Activated naive CD4-positive, alpha-beta T cell treated with anti-CD3 and anti-CD28 coated beads, Interleukin-2, amount 50 U/mL, for 16 hours (primary cell): ENCODE results near the gene PTPN21.

ENCODE experiments used
- DNase-seq: peaks from one replicate; pipeline ENCODE4 v3.0.0-alpha.2; 2020

Gene PTPN21

DNA sequence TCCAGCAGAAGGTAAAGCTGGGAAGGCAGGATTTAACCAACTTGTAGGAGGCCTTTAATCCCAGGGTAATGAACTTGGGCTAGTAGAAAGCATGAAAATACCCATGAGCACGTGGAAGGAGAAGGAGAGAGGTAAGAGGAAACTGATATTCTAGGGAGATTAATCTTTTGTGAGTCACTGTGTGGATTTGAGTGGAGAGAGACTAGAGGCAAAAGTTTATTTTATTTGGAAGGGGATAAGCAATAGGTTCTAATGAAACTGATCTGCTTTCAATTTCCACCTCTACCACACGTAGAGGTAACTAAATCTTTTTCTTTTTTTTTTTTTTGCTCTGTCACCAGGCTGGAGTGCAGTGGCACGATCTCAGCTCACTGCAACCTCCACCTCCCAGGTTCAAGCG, 52.1 kb downstream of the PTPN21 start:
- no peak for DNase-seq

DNA sequence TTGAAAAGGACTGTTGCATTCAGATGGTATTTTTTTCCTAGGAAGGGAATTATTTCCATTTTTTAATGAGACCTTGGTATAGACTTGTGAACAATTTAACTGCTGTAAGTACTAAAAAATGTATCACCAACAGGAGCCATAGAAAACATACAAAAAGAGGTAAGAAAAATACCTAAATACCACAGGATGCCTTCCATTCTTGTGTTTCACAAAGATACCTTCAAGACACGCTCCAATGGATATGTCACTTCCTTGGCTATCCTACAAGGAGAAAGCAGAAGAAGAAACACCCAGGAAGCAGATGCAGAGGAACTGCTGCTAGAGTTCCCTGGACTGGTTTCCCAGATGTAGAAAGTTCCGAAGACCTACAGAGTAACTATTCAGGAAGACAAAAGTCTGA, 54.2 kb downstream of the PTPN21 start:
- DNase-seq: no peak

DNA sequence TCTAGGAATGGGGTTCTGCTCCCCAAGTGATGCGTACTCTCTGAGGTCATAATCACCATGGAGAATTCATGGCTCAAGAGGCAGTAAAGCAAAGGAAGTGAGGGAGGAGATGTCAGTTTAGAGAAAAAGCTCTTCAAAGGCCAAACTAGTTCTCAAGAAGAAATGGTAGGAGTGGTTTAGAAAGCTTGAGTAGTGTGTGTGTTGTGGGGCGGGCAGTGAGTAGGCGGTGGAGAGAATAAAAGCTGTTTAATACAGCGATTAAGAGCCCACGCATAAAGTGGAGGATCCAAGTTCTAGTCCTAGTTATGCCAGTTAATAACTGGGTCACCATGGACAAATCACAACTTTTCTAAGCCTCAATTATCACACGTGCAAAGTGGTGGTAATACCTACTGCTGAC, 55.6 kb downstream of the PTPN21 start:
- no peak for DNase-seq

DNA sequence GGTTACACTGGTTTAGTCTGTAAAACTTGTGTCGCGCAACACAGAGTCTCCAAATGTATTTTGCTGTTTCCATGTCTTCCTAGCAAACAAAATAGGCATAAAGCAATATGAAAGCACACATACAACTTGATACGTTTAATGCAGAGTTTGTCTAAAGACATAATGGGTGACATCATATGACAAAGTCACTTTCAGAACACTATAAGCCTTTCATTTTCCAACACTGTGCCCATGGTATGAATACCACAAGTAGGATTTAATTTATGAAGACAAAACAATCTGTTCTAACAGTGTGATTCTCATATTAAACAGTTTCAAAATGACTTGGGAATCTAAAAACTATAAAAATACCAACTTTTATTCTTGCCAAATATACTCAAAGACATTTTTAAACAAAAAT, 58.4 kb downstream of the PTPN21 start:
- no peak for DNase-seq

DNA sequence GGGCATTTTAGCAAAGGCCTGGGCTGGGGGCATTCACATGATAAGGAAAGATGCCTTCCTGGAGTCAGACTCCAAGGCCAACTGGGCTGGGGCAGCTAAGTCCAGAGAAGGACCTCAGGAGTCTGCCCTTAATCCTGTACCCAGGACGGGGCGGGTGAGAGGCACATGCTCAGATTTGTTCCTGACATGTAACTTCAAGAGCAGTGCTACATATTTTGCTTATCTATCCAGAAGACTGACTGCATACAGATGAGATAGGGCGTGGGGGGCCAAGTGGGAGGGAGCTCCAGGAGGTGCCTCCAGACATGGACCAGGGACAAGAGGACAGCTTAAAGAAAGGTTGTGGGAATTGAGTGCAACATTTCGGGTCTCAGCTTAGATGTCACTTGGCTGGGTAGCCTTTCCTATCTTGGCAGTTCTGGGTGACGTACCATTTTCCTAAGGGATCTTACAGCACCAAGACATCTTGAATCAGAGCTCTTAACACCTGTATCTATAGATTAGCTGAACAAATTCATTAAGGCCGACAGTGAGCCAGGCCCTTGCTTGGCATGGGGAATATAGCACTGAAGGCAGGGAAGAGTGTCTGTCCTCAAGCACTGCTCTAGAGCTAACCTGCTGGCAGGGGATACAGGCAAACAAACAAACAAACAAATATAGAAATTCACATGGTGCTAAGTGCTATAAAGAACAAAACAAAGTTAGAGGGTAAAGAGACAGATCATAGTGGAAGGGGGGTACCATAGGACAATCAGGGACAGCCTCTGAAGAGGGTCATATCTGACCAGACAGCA, 61.2 kb downstream of the PTPN21 start:
- DNase-seq: no peak

DNA sequence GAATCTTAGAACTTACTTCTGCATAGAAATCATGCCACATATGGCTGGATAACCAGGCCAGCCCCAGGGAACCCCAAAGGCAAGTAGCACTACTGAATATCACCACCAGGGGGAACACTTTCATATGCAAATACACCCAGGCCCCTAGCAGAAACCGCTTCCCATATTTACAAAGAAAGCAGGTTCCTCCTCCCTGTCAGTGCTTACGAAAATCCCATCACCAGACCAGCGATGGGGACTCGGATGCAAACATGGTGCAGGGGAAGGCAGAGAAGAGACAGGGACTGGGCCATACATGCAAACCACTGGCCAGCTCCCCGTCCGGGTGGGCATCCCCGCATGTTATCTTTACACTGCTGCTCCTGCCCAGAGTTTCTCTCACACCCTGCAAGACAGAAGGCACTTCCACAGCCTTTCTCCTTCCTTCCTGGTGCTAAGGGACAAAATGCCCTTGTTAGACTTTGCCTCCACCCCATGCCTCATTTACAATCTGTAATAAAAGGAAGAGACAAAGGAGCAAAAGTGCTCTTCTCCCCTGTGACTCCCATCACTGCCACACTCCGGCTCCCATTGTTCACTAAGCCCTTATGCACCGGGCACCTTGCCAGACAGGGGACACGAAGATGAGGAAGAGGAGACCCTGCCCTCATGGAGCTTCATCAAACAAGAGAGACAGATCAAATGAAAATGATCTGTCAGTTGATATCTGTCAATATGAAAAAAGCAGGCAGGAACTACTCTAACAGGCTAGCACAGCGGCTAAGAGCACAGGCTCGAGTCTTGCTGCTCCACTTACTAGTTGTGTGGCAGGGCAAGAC, 62.3 kb downstream of the PTPN21 start:
- peak; percentile 41 for DNase-seq

DNA sequence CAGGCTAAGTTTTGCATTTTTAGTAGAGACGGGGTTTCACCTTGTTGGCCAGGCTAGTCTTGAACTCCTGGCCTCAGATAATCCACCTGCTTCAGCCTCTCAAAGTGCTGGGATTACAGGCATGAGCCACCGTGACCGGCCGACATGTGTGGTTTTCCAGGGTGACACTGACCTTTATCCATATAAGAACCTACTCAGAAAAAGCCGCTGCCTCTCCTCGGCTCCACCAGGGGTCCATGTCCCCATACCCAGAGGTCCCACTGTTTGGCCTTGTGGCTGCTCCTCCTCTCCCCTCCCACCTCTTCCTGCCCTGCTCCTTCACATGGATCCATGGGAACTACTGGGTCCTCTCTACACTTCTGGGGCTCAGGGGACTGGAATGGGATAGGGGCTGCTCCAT, 64.6 kb downstream of the PTPN21 start:
- DNase-seq: no peak

DNA sequence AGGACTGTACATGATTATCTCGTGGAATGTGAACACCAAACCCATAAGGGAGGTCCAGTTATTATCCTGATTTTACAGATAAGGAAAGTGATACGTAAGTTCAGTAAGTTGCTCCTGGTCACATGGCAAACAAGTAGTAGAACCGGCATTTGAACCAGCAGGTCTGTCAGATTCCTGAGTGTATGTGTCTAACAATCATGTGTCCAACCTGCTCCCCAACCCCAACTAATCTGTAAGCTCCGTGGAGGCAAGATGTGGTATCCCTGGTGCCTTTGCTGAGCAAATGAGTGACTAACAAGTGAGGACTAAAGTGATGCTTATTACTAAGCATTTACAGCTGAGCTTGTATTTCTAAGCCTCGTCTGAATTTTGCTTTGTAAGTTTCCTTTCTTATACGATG, 65.9 kb downstream of the PTPN21 start:
- DNase-seq: no peak

DNA sequence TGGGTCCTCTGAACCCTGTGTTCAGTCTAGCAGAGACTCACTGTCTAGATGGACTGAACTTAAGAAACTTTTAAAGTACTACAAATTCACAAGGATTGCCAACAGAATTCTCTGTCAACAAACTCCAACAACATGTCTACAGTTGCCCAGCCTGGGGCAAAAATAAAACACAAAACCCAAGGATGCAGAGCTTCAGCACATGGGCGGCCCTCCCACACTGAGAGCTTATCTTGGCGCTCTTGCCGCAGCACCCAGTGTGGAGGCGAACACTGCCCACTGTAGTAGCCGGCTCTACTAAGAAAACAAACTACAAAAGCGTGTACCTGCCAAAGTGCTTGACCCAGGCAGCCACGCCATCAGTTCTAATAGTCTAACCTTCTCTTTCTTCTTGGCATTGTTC, 66.7 kb downstream of the PTPN21 start:
- DNase-seq: no peak

DNA sequence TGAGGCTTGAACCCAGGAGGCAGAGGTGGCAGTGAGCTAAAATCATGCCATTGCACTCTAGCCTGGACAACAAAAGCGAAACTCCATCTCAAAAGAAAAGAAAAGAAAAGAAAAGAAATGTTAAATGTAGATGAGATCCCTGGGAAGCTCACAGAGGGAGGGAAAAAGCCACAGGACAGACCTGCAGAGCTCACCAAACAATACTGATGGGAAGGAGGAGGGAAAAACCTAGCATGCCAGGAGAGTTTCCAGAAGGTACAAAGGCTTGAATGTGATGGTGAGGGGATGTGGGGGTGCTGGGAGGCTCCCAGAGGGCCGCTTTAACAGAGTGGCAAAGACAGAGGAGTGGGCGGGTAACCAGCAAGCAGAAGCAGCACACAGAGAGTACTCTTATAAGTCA, 72.3 kb downstream of the PTPN21 start:
- DNase-seq: no peak

DNA sequence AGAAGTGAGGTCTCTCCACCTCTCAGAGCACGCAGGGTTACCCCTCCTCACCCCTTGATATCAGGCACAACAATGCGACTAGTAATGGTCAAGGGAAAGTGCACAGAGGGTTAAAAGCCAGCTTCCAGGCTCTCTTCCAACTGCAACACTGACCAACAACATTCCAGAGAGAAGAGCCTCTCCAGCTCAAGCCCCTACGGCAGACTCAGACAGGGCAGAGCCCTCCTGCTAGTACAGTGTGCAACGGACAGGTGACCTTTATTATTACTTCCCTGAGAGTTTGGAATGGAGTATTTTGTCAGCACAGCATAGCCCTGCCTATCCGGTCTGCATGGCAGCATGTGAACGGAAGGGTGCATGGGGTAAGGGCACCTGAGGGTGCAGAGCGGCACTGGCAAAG, 73.0 kb downstream of the PTPN21 start:
- DNase-seq: no peak

DNA sequence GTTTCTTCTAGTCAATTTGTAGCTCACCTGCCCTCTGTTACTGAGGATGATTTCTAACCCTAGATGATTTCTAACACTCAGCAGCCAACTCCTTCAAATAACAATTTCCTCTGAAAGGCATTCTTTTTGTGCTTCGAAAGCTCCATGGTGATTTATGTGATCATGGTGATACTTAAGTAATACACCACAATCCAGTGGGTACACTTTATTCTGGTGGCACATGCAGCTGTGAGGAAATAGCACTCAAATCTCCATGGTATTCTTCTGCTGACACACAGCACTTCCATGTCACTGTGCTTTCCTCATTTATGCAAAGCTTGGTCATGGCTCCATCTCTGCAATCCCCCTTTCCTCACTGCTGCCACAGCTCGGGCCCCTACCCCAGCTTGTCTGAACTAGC, 73.7 kb downstream of the PTPN21 start:
- DNase-seq: no peak

DNA sequence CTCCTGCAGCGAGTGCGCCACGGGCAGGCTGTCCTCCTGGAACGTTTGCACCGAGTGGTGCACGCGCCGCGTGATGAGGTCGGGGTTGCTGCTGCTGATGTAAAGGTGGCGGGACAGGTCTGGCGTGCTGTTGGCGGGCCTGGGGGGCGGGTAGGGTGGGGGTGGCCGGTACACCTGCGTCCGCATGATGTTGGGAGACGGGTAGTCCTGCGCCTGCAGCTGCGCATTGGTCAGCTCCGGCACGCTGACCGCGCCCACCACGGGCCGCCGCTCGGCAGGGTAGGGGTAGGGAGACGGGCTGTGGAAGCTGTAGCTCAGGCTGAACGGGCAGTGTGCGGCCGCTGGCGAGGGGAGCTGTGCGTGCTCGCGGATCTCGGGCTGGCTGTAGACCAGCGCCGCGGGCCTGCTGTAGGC, 75.2 kb downstream of the PTPN21 start:
- no peak for DNase-seq

DNA sequence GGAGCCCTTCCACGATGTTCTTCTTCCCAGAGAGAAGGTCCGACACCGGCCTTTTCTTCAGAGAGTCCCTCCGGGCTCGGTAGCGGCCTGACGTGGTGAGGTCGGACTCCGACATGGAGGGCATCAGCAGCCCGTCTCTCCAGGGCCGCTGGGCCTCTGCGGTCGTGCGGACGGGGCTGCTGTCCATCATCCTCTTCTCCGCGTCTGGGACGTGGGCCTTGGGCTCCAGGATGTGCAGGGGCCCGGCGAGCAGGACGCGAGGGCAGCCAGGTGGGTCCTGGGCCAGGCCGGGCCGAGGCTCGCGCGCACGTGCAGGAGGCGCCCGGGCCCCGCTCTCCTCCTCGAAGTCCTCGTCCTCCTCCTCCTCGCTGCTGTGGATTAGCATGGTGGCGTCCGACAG, 75.9 kb downstream of the PTPN21 start:
- DNase-seq: no peak

DNA sequence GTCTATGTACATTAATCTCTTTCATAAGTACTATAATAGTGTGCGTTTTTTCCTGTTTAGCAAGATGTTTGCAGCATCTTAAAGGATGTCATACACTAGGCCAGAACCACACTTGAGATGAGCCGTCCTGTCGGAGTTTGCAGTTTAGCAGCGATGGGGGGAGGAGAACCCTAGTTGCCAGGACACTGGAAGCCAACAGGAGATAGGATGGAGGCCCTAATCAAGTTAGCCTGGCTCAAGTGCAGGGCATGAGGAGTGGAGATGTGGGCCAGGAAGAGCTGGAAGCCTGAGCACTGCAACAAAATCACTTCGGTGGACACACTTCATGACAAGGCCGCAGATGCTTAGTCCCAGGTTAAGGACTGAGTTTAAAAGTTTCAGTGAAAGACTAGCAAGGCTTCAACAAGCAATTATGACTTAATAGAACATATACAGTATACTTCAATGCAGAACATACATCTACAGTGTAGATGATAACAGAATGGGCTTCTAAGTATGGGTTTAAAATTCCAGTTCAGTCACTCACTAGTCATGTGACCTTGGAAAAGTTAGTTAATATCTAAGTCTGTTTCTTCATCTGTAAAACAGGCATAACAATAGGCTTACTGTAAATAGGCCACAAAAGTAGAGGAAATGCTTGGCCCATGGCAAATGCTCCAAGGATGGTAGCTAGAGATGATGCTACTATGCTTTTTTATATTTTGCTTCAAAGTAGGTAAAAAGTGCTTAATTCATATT, 77.1 kb downstream of the PTPN21 start:
- DNase-seq: no peak

DNA sequence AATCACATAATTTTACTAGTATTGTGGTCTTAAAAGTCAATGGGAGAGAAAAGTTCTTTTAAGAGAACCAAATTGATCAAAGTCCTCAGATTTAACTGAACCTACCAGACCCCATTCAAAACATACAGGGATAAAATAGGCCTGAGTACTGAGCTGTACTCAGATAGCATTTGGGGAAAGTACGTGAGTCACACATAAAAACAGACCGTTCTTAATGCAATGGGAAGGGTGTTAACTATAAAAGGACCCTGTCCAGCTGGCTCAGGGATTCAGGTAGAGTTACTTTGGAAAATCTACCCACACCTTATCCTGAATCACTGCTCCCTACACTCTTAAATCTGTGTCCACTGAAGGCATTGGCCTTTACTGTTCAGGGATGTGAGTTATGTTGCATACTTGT, 78.0 kb downstream of the PTPN21 start:
- DNase-seq: no peak

DNA sequence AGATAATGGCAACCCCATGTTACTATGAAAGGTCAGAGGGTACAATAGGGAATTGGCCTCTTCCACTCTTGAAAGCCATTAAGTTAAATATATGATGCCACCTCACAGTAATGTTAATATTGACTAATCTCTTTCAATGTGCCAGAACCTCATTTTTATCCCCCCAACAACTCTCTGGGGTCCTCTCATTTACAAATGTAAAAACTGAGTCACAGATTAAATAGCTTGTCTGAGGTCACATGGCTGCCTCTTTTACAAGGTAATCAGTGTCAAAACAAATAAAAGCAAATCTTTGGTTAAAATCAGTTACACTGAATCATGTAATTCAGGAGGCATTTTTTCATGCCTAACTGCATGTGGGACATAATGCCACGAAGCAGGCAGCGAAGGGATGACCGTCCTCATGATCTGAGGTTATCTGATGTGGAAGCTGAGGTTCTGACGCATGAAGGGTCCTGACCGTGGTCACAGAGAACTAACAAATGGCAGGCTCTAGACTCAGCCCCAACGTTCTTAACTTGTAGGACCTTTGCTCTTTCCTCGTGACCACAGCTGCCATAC, 78.5 kb downstream of the PTPN21 start:
- no peak for DNase-seq

DNA sequence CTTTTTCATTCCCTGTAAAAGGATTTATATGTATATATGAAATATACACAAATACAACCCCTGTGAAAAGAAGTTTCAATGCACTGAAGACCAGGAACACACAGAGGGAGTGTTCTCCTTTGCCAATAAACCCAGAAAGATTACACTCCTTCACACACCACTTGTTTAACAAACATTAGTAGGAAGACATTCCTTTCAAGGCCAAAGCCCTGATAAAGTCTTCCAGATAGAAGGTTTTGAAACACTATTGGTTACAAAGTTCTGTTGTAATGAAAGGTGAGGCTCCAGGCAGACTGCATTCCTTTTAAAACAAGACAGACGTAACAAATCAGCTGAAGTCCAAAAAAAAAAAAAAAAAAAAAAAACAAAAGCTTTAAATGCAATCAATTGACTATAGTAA, 81.0 kb downstream of the PTPN21 start:
- DNase-seq: no peak

DNA sequence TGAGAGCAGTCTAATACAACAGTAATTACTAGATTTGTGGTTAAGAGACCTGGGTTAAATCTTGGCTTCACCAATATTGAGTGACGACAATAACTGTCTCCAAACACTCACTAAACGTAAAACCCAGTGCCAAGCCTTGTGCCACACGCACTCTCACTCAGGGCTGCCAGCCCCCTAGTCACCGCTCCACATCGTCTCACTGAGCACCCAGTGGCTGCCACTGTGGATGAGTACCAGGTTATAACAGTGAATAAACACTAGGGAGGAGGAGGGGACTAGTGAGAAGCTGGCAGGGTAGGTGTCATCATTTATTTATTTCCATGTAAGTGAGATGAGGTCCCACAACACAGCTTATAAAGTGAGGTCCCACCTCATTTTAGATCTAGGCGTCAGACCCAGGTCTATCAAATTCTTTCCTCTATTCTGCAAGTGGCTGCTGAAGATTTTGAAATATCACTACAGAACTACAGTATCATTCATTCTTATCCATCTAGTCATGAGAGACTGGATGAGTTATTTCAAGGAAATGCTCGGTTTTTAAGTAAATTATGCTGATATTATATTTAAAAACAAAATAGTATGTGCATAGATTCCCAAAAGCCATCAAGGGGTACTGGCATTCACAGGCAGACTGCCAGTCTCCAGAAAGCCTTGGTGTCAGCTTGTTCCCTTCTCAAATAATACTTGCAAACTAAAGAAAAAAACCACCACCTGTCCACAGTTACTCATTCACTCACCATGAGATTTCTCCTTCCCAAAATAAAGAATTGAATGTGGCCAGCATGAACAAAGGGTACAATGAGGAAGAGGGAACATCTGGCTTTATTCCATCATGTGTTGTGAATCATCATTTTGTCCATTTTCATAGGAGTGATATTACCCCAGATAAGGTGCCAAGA, 84.0 kb downstream of the PTPN21 start:
- no peak for DNase-seq

DNA sequence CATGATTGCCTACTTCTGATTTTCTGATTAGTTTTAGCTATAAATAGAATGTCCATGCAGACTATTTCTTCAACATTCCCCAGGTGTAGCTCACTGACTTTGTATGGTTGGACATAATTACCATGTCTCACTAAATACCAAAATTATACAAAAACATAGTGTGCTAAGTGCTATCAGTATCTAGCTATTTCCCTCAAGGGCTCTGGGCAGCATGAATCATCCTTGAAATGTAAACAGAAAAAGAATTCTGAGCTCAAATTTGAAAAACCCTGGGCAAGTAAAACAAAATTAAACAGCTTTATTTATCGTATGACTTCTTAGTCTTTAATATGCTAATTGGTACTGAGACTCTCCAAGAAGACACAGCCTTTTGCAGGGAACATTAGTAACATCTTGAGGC, 86.4 kb downstream of the PTPN21 start:
- DNase-seq: no peak

DNA sequence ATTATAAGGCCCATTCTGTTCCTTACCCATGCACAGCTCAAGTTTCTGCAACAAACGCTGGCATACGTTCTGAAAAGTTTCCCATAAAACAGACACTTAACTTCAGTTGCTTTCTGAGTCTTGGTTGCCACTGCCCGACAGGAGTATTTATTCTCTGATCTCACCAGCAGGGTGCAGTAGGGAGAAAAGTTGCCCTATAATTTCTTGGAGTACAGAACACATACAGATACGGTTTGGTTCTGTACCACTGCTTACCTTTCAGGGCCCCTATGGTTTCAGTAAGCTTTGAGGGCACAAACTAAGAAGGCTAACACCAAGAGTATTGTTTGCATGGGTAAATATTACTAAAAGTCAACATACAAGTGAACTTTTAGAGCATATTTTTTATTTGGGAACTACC, 91.5 kb downstream of the PTPN21 start:
- no peak for DNase-seq

DNA sequence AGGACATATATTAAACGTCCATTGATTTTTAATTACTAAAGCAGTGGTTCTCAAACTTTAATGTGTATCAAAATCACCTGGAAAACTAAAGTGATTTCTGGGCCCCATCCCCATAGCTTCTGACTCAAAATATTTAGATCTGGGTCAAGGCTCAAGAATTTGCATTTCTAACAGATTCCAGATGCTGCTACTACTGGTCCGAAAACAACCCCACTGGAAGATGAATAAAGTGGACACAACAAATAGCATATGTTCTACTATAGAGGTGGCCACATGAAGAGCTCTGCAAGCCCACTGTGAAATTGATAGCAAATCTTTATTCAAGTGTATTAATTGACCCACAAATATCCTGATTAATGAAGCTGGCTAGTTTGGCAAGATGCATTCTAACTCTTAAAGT, 99.9 kb downstream of the PTPN21 start:
- DNase-seq: no peak
